Mesenchymal stem cell (in vitro differentiated cells and primary cell): ENCODE data around the gene RNF31.

Experiments used
- DNase-seq: peaks from one replicate; pipeline ENCODE4 v3.0.0-alpha.2; 2013
- H2AFZ ChIP-seq: one replicate; pipeline ENCODE4 v1.6.1; 2013; ENCODE audit warnings: low read depth, mild to moderate bottlenecking, control low read depth, inconsistent platforms, low read length, moderate library complexity
- H2AK5ac ChIP-seq: 2 replicates; pipeline ENCODE4 v1.6.1; 2013; ENCODE audit warnings: low read length, moderate library complexity, mild to moderate bottlenecking, inconsistent platforms; ENCODE audit not compliant: severe bottlenecking
- H2BK120ac ChIP-seq: one replicate; pipeline ENCODE4 v1.6.1; 2013; ENCODE audit warnings: low read depth, mild to moderate bottlenecking, inconsistent platforms, low read length, moderate library complexity
- H2BK12ac ChIP-seq, 2 experiments: one replicate each; pipeline ENCODE4 v1.6.1; 2013; ENCODE audit warnings: inconsistent platforms in 2 of 2, low read length in 2 of 2, mild to moderate bottlenecking in 2 of 2, moderate library complexity in 2 of 2, control low read depth in 1 of 2
- H2BK15ac ChIP-seq: one replicate; pipeline ENCODE4 v1.6.1; 2013; ENCODE audit warnings: mild to moderate bottlenecking, low read depth, inconsistent platforms; ENCODE audit not compliant: poor library complexity, severe bottlenecking
- H2BK5ac ChIP-seq: 2 replicates; pipeline ENCODE4 v1.6.1; 2013; ENCODE audit warnings: low read depth, mild to moderate bottlenecking, low read length, control low read depth, inconsistent platforms; ENCODE audit not compliant: poor library complexity, severe bottlenecking
- H3K14ac ChIP-seq, 2 experiments: one replicate each; pipeline ENCODE4 v1.6.1; 2013; ENCODE audit warnings: inconsistent platforms in 2 of 2, low read length in 2 of 2, control low read depth in 1 of 2, mild to moderate bottlenecking in 1 of 2, moderate library complexity in 1 of 2
- H3K18ac ChIP-seq, 2 experiments: one replicate each; pipeline ENCODE4 v1.6.1; 2013; ENCODE audit warnings: inconsistent platforms in 2 of 2, low read length in 2 of 2, control low read depth in 1 of 2, low read depth in 1 of 2, mild to moderate bottlenecking in 1 of 2
- H3K23ac ChIP-seq, 2 experiments: one replicate each; pipeline ENCODE4 v1.6.1; 2013; ENCODE audit warnings: inconsistent platforms in 2 of 2, low read length in 2 of 2, mild to moderate bottlenecking in 2 of 2, moderate library complexity in 2 of 2, control low read depth in 1 of 2
- H3K27ac ChIP-seq: 2 replicates; pipeline ENCODE4 v1.5.1; 2013; ENCODE audit warnings: mild to moderate bottlenecking, moderate library complexity, low read length, control low read depth, inconsistent platforms; ENCODE audit not compliant: poor library complexity, severe bottlenecking
- H3K27me3 ChIP-seq, 2 experiments: 2 replicates each; pipeline versions ENCODE4 v1.6.1 to v1.7.0; 2013; ENCODE audit warnings: low read length in 2 of 2, mild to moderate bottlenecking in 2 of 2, moderate library complexity in 2 of 2, control low read depth in 1 of 2, inconsistent platforms in 1 of 2; ENCODE audit not compliant: control insufficient read depth in 1 of 2, insufficient read depth in 1 of 2
- H3K36me3 ChIP-seq, 2 experiments: 2 replicates each; pipeline versions ENCODE4 v1.6.1 to v1.7.0; 2013; ENCODE audit warnings: low read length in 2 of 2, control low read depth in 1 of 2, inconsistent platforms in 1 of 2, low read depth in 1 of 2, mild to moderate bottlenecking in 1 of 2; ENCODE audit not compliant: insufficient read depth in 2 of 2, control insufficient read depth in 1 of 2
- H3K4ac ChIP-seq, 2 experiments: one replicate each; pipeline ENCODE4 v1.6.1; 2013; ENCODE audit warnings: inconsistent platforms in 2 of 2, low read length in 2 of 2, mild to moderate bottlenecking in 2 of 2, moderate library complexity in 2 of 2, control low read depth in 1 of 2, low read depth in 1 of 2
- H3K4me1 ChIP-seq: 2 replicates; pipeline ENCODE4 v1.6.1; 2013; ENCODE audit warnings: low read depth, low read length, control low read depth; ENCODE audit not compliant: control insufficient read depth, insufficient read depth
- H3K4me2 ChIP-seq: 2 replicates; pipeline ENCODE4 v1.6.1; 2013; ENCODE audit warnings: low read length, mild to moderate bottlenecking, inconsistent platforms; ENCODE audit not compliant: poor library complexity, severe bottlenecking
- H3K4me3 ChIP-seq, 2 experiments: 2 replicates each; pipeline versions ENCODE4 v1.5.1 to v1.7.0; 2013; ENCODE audit warnings: low read length in 2 of 2, mild to moderate bottlenecking in 2 of 2, control low read depth in 1 of 2, low read depth in 1 of 2; ENCODE audit not compliant: insufficient read depth in 1 of 2
- H3K79me1 ChIP-seq: replicated peaks from 2 replicates; pipeline ENCODE4 v1.6.1; 2013; ENCODE audit warnings: mild to moderate bottlenecking, control low read depth, low read length, inconsistent platforms; ENCODE audit not compliant: poor library complexity, severe bottlenecking
- H3K9ac ChIP-seq: 2 replicates; pipeline ENCODE4 v1.7.0; 2013; ENCODE audit warnings: mild to moderate bottlenecking, low read length, moderate library complexity
- H3K9me3 ChIP-seq: 2 replicates; pipeline ENCODE4 v1.7.0; 2013; ENCODE audit warnings: mild to moderate bottlenecking, low read length; ENCODE audit not compliant: control insufficient read depth
- H4K8ac ChIP-seq: one replicate; pipeline ENCODE4 v1.6.1; 2013; ENCODE audit warnings: inconsistent platforms, mild to moderate bottlenecking, low read length, moderate library complexity
- H4K91ac ChIP-seq: one replicate; pipeline ENCODE4 v1.6.1; 2013; ENCODE audit warnings: mild to moderate bottlenecking, low read length, inconsistent platforms
- WGBS: methylation state at CpG from one replicate; pipeline ENCODE4 v1.1.7; 2013; ENCODE audit warnings: mixed read lengths; 5-methylcytosine and 5-hydroxymethylcytosine counted together

Gene RNF31

GRCh38 chr14:24122898-24123297 is 24.4 kb upstream of the RNF31 start:
- Histone ChIP-seq H2AFZ (no peak overlapping the region), H3K27me3 (no peaks in the 10 kb centered on the region), H2BK12ac (no peak overlapping the region), H4K8ac (no peak overlapping the region), H4K91ac (no peak overlapping the region), H2BK120ac (no peak overlapping the region), H3K18ac (no peak overlapping the region), H2AK5ac (no peak overlapping the region), H2BK5ac (no peak overlapping the region), H3K14ac (no peak overlapping the region), H3K9ac (no peak overlapping the region), H3K23ac (no peak overlapping the region), H3K79me1 (peaks cover 4% of the 10 kb centered on the region), H3K27ac (no peak overlapping the region), H3K4me3 (no peak overlapping the region), H3K4ac (no peak overlapping the region), H3K36me3 (peaks cover 57 to 59% of the 10 kb centered on the region in 2 experiments), H3K4me2 (no peak overlapping the region), H3K9me3 (no peaks in the 10 kb centered on the region), H3K4me1 (no peaks in the 10 kb centered on the region), H2BK15ac (no peak overlapping the region)
- no peak for DNase-seq
- 96% methylated on average over 7 of the region's 8 CpGs for WGBS

GRCh38 chr14:24123424-24124417 is 23.6 kb upstream of the RNF31 start:
- H2AFZ ChIP-seq, result no peak overlapping the region
- H3K79me1 ChIP-seq, result peaks cover under 1% of the 10 kb centered on the region
- H3K27me3 ChIP-seq, result no peaks in the 10 kb centered on the region
- no peak overlapping the region for H3K14ac ChIP-seq
- no peaks in the 10 kb centered on the region for H3K4me1 ChIP-seq
- no peak overlapping the region for H3K18ac ChIP-seq
- H3K9me3 ChIP-seq, result no peaks in the 10 kb centered on the region
- H3K23ac ChIP-seq, result no peak overlapping the region
- H4K8ac ChIP-seq, result no peak overlapping the region
- no peak overlapping the region for H2BK12ac ChIP-seq
- no peak overlapping the region for H4K91ac ChIP-seq
- H3K27ac ChIP-seq, result no peak overlapping the region
- H2BK15ac ChIP-seq, result no peak overlapping the region
- H3K4me3 ChIP-seq, result no peak overlapping the region
- peaks cover 48 to 52% of the 10 kb centered on the region in 2 experiments for H3K36me3 ChIP-seq
- H3K4ac ChIP-seq, result no peak overlapping the region
- H2BK120ac ChIP-seq, result no peak overlapping the region
- no peak overlapping the region for H2BK5ac ChIP-seq
- H2AK5ac ChIP-seq, result no peak overlapping the region
- H3K9ac ChIP-seq, result no peak overlapping the region
- no peak for DNase-seq
- H3K4me2 ChIP-seq, result no peak overlapping the region
- WGBS, result 94% methylated on average over 9 of the region's 9 CpGs

GRCh38 chr14:24126939-24127338 is 20.4 kb upstream of the RNF31 start:
- no peak for DNase-seq
- no peak overlapping the region for H3K14ac ChIP-seq

GRCh38 chr14:24127673-24128072 is 19.6 kb upstream of the RNF31 start:
- no peak overlapping the region for H4K8ac ChIP-seq
- no peak overlapping the region for H3K14ac ChIP-seq
- 100% methylated on average over 1 of the region's 2 CpGs for WGBS
- DNase-seq, result no peak
- no peak overlapping the region for H2BK15ac ChIP-seq
- H3K18ac ChIP-seq, result no peak overlapping the region
- H3K23ac ChIP-seq, result no peak overlapping the region
- H3K27ac ChIP-seq, result no peak overlapping the region
- H3K4me1 ChIP-seq, result no peaks in the 10 kb centered on the region
- H3K27me3 ChIP-seq, result no peaks in the 10 kb centered on the region
- H2AFZ ChIP-seq, result no peak overlapping the region
- H3K4ac ChIP-seq, result no peak overlapping the region
- H2BK120ac ChIP-seq, result no peak overlapping the region
- peaks cover 17 to 30% of the 10 kb centered on the region in 2 experiments for H3K36me3 ChIP-seq
- H4K91ac ChIP-seq, result no peak overlapping the region
- H2BK5ac ChIP-seq, result no peak overlapping the region
- H2BK12ac ChIP-seq, result no peak overlapping the region
- H3K4me3 ChIP-seq, result no peak overlapping the region
- H3K4me2 ChIP-seq, result no peak overlapping the region
- no peaks in the 10 kb centered on the region for H3K79me1 ChIP-seq
- no peaks in the 10 kb centered on the region for H3K9me3 ChIP-seq
- no peak overlapping the region for H2AK5ac ChIP-seq
- no peak overlapping the region for H3K9ac ChIP-seq

More at GRCh38 chr14:24126939-24127338, 20.4 kb upstream of the RNF31 start:
- H3K27me3 ChIP-seq, result no peaks in the 10 kb centered on the region
- no peak overlapping the region for H4K91ac ChIP-seq
- no peaks in the 10 kb centered on the region for H3K79me1 ChIP-seq
- H3K4me2 ChIP-seq, result no peak overlapping the region
- no peak overlapping the region for H2BK15ac ChIP-seq
- no peak overlapping the region for H2AFZ ChIP-seq
- no peak overlapping the region for H3K9ac ChIP-seq
- no peak overlapping the region for H2BK5ac ChIP-seq
- H3K4me1 ChIP-seq, result no peaks in the 10 kb centered on the region
- no peak overlapping the region for H2BK120ac ChIP-seq
- no peak overlapping the region for H2BK12ac ChIP-seq
- no peak overlapping the region for H3K4me3 ChIP-seq
- no peaks in the 10 kb centered on the region for H3K9me3 ChIP-seq
- H3K18ac ChIP-seq, result no peak overlapping the region
- H4K8ac ChIP-seq, result no peak overlapping the region
- no peak overlapping the region for H3K4ac ChIP-seq
- H3K36me3 ChIP-seq, result peaks cover 20 to 31% of the 10 kb centered on the region in 2 experiments
- no peak overlapping the region for H3K27ac ChIP-seq
- H3K23ac ChIP-seq, result no peak overlapping the region
- H2AK5ac ChIP-seq, result no peak overlapping the region
